ENCODE results near the gene ANTXR1. TPM values are rescaled to one million over a fixed set of nuclear protein-coding genes. Genes with fewer than 3 reads are reported as not detected.
A peak's percentile ranks its signal among the peaks of the same experiment; 100 is the strongest.

ANTXR1 gene
- total and polyA plus RNA-seq, 2 of the 8 experiments (the other 6 are each of a cell fraction or from before 2014, with no cell fraction given), result 15.8 to 44.3 TPM

DNA sequence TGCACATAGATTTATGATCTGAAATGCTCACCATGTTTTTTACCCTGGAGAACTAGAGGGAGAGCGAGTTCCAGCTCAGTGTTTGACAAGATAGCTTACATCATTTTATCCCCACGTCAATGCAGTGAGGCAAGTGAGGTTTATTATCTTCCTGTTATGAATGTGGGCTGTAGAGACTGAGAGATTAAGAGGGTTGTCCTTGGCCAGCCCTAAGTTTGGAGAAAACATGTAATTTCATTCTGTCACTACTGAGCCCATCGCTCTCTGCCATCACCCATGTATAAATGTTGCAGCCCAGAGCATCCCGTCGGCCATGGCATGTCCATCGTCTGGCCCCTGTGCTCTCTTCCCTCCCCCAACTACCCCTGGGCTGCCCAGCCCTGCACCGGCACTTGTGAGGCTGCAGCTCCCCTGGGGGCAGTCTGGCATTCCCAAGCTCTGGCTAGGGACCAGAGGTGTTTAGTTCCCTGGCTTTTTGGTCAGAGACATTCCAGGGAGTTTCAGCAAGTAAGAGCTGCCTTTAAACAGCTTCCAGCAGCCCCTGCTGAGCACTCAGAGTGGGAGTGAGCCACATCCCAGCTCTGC, 136.7 kb downstream of the ANTXR1 start:
- H3K4ac ChIP-seq (replicated peaks; ENCODE audit: insufficient read length, low read depth, low read length), result no peak overlapping the region
- H4K91ac ChIP-seq (replicated peaks; ENCODE audit: insufficient read length, low read length), result no peak overlapping the region
- no peak overlapping the region for H3K18ac ChIP-seq (ENCODE audit: extremely low read depth, low read length)
- H2AFZ ChIP-seq (ENCODE audit: low read length), result no peak overlapping the region
- TF ChIP-seq TEAD4 (IDR thresholded peaks at IDR 0.05; ENCODE audit: low read depth, low read length) (peak; percentile 88), SP1 (IDR thresholded peaks at IDR 0.05; ENCODE audit: low read depth, low read length) (0 out of 2 replicates have a peak, but pooled peaks have one; percentile 14), ZNF274 (IDR thresholded peaks at IDR 0.05; ENCODE audit: borderline replicate concordance, extremely low read depth, low read length) (no peak), TBP (IDR thresholded peaks at IDR 0.05; ENCODE audit: low read depth, low read length) (peak; percentile 47; the same call in 1 of the 2 replicates), ASH2L (IDR thresholded peaks at IDR 0.05; ENCODE audit: low read length) (peak; percentile 37), TAF1 (IDR thresholded peaks at IDR 0.05; ENCODE audit: low read depth, low read length) (no peak), RAD21 (IDR thresholded peaks at IDR 0.05 in 1 of 2, conservative IDR thresholded peaks at IDR 0.05 in 1 of 2; ENCODE audit: low read depth in 2 of 2, low read length in 2 of 2) (peak; percentile 32 to 41; a peak in 3 of 4 replicates)
- H3K27me3 ChIP-seq (replicated peaks in 1 of 4; ENCODE audit: control insufficient read depth in 3 of 4, extremely low read depth in 1 of 4, insufficient read depth in 3 of 4, low read length in 3 of 4), result no peaks in the 10 kb centered on the region
- no peak overlapping the region for H3K14ac ChIP-seq (ENCODE audit: insufficient read length)
- H4K20me1 ChIP-seq (replicated peaks in 1 of 2; ENCODE audit: control insufficient read depth in 1 of 2, insufficient read depth in 2 of 2, low read length in 2 of 2), result no peaks in the 10 kb centered on the region
- FAIRE-seq (no peak), DNase-seq (ENCODE audit: low read depth in 1 of 2, low spot score in 2 of 2) (peak; percentile 36 to 60)
- 73% methylated on average over 7 of the region's 7 CpGs; no CpG with 5 or more reads in 1 of the 2 experiments for WGBS, 2 experiments (ENCODE audit: extremely low coverage in 1 of 2, insufficient coverage in 1 of 2, insufficient read length in 1 of 2, insufficient replicate concordance in 2 of 2, low coverage in 1 of 2, low lambda C conversion rate in 2 of 2, missing lambda C conversion rate in 1 of 2)
- H3K23ac ChIP-seq (ENCODE audit: insufficient read length), result no peak overlapping the region
- no peak overlapping the region for H3K9ac ChIP-seq (replicated peaks in 1 of 4; ENCODE audit: extremely low read depth in 1 of 4, low read depth in 3 of 4, low read length in 3 of 4)
- H3K4me1 ChIP-seq (replicated peaks in 1 of 4; ENCODE audit: control insufficient read depth in 3 of 4, insufficient read depth in 4 of 4, low read length in 3 of 4), result peaks cover 4 to 10% (median 6%) of the 10 kb centered on the region in 4 experiments; a peak in 4 of 7 replicates
- H2BK12ac ChIP-seq (ENCODE audit: low read depth, low read length), result no peak overlapping the region
- no peak overlapping the region for H2BK120ac ChIP-seq (replicated peaks; ENCODE audit: low read depth, low read length)
- H4K5ac ChIP-seq (ENCODE audit: insufficient read length, low read depth, low read length), result no peak overlapping the region
- no peak overlapping the region for H2AK5ac ChIP-seq (ENCODE audit: low read depth, low read length)
- no peak overlapping the region for H2BK15ac ChIP-seq (ENCODE audit: low read length)
- no peak overlapping the region for H2BK5ac ChIP-seq (ENCODE audit: low read depth, low read length)
- H4K8ac ChIP-seq (ENCODE audit: extremely low read depth, insufficient read depth, low read length), result 0 out of 2 replicates have a peak overlapping the region, but pooled peaks have one; percentile 9
- CTCF ChIA-PET (ENCODE audit: partially characterized antibody), result interaction anchor here (0.6 to 2.3 kb wide), 4 partner anchors 25 to 449 kb away, joined by 3 to 8 read pairs (median 3); no protein-coding TSS in a partner anchor
- no peaks in the 10 kb centered on the region for H3K9me3 ChIP-seq (ENCODE audit: insufficient read depth in 2 of 2, low read depth in 1 of 2, low read length in 1 of 2)
- no peak overlapping the region for H3K56ac ChIP-seq (replicated peaks; ENCODE audit: insufficient read length, low read depth, low read length)
- no peaks in the 10 kb centered on the region for H3K79me2 ChIP-seq (ENCODE audit: control insufficient read depth in 1 of 2, insufficient read depth in 2 of 2, low read length in 2 of 2)
- no peaks in the 10 kb centered on the region for H3K79me1 ChIP-seq (ENCODE audit: low read depth, low read length)
- H3K36me3 ChIP-seq (ENCODE audit: control insufficient read depth in 2 of 4, insufficient read depth in 4 of 4, low read length in 3 of 4), result no peaks in the 10 kb centered on the region; a peak in 1 of 8 replicates
- peak overlapping the region in 1 of 2 experiments; percentile 15; a peak in 1 of 4 replicates for H3K4me2 ChIP-seq (ENCODE audit: insufficient read depth in 1 of 2, low read depth in 2 of 2, low read length in 2 of 2)
- no peak overlapping the region for H2BK20ac ChIP-seq (ENCODE audit: low read length)
- H3K4me3 ChIP-seq (ENCODE audit: extremely low read depth in 1 of 4, insufficient read depth in 2 of 4, low read depth in 3 of 4, low read length in 4 of 4), result no peak overlapping the region
- no peaks in the 10 kb centered on the region for H3K23me2 ChIP-seq (ENCODE audit: low read depth, low read length)
- no peak overlapping the region for H3K27ac ChIP-seq (ENCODE audit: low read depth, low read length)
- POLR2A ChIA-PET (ENCODE audit: partially characterized antibody), result no interaction called here

Data from H1 (cell line).